ENCODE data around the gene PTPN9.

- TF ChIP-seq CTCF (IDR thresholded peaks at IDR 0.05) (no peak), POLR2A (IDR thresholded peaks at IDR 0.05) (no peak)
Measured at GRCh38 chr15:75589071-75589470, 10.0 kb upstream of the PTPN9 start.

All from prostate gland (tissue), 2 donors.